Caki2 (cell line): ENCODE measurements around the gene TMEM87B. TPM values are rescaled to one million over a fixed set of nuclear protein-coding genes. Genes with fewer than 3 reads are reported as not detected.

Source experiments
- DNase-seq: peaks from one replicate; pipeline ENCODE4 v3.0.0-alpha.2; 2015; ENCODE audit warnings: low read depth
- in situ Hi-C: cut with HindIII; loops from 2 replicates; pipeline ENCODE4 v1.10.0; 2016; ENCODE audit warnings: low sequenced_read_pairs, low pct_unique_long_range_greater_than_20kb, mixed read lengths
- total RNA-seq: library from RNA; depleted of rRNA; stranded (reverse); fragments of >200 nt; shearing (Covaris generic); gene quantifications from 2 replicates; pipeline ENCODE4 v1.2.3, GENCODE V29; 2014; ENCODE audit warnings: low replicate concordance; rRNA removed

Gene TMEM87B
- total RNA-seq = 18.1 and 20.7 TPM in 2 replicates

DNA sequence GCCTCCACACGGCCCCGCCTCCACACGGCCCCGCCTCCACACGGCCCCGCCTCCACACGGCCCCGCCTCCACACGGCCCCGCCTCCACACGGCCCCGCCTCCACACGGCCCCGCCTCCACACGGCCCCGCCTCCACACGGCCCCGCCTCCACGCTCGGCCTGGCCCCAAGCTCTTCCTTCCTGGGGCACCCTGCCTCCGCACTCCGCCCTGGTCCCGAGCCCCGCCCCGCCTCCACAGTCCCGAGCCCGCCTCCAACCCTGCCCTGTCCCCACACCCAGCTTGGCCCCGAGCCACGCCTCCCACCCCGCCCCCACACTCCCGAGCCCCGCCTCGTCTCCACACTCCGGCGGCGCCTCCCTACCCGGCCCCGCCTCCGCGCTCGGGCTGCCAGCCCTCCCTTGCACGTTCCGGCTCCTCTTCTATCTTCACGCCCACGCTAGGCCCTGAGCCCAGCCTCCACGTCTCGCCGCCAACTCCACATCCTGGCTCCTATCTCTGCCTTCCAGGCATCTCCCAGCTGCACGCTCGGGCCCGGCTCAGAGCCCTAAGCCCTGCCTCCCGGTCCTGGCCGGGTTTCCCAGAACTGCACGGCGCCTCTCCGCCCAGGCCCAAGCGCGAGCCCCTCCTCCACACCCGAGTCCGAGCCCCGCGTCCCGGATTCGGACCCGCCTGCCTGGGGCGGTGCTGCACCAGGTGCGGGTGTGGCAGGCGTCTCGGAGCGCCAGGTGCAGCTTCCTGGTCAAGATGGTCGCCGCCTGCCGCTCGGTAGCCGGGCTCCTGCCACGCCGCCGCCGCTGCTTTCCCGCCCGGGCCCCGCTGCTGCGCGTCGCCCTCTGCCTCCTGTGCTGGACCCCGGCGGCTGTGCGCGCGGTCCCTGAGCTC lies at the start of gene TMEM87B:
TSS of gene TMEM87B (plus strand) at position 423 of the 883 bp plus-strand sequence. CDS start at position 746, 323 bp downstream.
- peak; percentile 96 for DNase-seq
- in situ Hi-C loops = no loop called here

- DNase-seq = no peak
- in situ Hi-C loops = no loop called here
Measured at GRCh38 chr2:112005406-112006075, 49.5 kb upstream of the TMEM87B start.

DNA sequence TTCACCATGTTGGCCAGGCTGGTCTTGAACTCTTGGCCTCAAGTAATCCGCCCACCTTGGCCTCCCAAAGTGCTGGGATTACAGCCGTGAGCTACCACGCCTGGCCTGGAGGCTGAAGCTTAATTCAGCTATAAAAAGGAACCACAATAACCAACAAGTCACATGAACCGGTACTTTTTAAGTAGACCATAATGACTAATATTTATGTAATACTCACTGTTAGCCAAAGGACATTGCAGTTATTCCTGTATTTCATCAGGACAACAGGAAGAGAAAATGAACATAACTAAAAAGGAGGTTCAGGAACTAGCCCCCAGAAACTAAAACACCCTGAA lies 49.0 kb upstream of the TMEM87B start:
- no peak for DNase-seq
- in situ Hi-C loops = no loop called here

DNA sequence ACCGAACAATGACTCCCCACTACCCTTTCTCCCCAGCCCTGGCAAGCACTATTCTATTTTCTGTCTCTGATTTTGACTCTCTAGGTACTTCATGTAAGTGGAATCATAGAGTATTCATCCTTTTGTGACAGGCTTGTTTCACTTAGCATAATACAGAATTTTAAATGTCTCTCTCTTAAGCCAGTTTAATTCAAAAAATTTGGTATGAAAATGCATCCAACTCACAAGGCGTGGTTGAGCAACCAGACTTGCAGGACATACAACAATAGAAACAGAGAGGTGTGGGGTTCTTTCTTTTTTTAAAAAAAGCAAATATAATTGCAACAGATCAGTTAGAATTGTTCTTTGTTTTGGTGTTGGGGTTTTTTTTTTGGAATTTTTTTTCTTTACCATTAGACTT lies 47.6 kb upstream of the TMEM87B start:
- in situ Hi-C loops = no loop called here
- no peak for DNase-seq

DNA sequence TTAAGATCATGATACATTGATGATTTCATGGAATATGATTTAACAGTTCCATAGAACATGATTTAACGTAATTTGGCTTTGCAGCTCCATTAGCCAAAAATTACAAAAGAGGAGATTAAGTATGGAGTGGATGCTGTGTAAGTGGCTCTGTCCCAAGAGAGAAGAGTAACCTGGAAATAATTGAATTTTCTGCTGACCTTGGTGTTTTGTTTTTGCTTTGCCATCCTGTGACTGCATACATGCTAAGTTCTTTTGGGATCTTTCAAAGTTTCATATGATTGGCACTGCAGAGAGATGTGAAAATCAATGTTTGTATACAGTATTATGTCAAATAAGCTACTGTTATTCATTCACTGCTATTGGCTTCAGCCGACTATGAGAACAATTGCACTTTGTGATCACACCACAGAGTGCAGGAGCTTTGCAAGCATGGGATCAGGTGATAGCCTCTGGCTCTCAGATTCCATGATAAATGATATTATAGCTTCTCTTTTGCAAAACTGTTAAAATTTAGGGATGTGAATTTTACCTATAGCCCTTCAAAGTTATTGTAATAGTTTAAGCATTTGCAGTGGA lies 46.1 kb upstream of the TMEM87B start:
- in situ Hi-C loops = no loop called here
- no peak for DNase-seq

DNA sequence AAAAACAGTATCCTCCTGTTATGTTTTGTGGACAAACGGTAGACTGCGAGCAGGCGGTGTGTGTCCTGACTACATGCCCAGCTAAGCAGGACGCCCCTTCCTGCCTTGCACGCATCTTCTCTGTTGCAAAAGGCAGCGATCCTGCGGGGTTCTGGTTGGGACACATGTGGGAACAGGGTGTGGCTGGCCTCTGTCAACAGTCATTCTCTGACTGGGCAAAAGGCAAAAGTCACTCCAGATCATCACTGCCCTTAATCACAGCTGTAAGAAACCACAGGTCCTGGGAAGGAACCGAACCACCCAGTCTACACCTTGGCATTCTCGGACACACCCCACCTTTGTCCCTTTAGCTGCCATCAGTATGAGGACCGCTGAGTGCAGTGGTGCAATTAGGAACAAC lies 44.3 kb upstream of the TMEM87B start:
- peak; percentile 47 for DNase-seq
- in situ Hi-C loops = no loop called here

DNA sequence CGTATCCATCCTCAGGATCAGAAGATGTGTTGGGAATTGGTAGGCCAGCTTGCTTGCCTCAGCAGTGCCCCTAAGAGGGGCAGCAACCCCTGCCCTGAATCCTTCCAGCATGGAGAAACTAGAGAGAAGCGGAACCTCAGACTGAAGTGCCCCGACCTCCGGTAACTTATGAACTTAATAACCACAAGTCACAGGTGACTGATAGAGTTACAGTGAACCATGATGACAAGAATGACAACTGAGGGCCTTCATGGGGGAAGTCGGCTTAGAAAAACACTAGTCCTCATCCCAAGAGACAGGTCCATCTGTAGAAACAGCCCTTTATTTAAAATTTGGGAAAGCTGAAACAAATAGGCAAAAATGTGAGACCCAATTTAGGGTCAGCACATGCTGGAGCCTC lies 42.5 kb upstream of the TMEM87B start:
- DNase-seq = no peak
- in situ Hi-C loops = no loop called here

DNA sequence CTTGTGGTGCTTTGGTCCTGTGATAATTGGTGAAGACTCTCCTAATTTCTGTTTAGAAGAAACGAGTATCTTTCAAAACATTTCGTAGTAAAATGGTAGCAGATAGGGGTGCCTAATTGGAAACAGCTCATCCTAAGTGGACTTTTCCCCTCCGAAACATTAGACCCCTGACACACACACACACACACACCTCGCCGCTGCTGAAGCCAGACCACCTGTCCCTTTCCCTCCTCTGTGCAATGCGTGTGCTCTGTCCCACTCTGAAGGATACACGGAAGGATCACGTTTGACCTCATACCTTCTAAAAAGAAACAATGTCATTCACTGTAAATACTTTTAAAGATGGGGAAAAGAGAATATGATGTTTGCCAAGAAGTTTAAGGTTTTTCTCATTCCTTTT lies 36.2 kb upstream of the TMEM87B start:
- in situ Hi-C loops = no loop called here
- no peak for DNase-seq

DNA sequence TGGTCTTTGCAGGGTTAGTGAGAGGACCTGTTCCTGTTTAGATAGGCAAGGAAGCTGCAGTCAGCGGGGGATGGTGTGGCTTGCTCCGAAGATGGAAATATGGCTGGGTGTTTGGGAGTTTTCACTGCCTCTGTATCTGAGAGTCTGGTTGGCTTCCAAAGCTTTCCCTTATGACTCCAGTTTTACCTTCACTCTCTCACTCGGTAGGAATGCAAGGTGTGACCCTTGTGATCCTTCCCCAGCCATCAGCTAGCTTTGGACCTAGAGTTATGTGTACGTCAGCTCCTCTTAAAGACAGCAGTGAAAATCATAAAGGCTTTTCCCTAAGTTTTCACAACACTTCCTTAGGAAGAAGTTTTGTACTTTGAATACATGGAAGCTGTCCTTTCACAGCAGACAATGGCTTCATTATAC lies 35.5 kb upstream of the TMEM87B start:
- in situ Hi-C loops = no loop called here
- DNase-seq = no peak

DNA sequence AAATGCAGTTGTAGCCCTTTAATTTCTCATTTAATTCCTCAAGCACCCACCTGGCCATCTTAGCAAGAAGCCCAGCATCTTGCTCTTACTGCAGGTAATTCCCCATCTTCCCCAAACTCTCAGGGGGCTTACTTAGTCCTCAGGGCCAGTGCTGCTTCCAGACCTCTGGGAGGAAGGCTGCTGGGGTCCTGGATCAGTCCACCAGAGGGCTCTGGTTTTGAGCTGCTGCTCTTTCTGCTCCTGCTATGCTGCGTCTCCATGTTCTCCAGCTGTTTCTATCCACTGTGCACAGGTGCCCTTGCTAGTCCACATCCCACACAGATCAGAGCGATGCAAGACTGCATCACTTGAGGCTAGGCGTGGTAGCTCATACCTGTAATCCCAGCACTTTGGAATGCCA lies 34.5 kb upstream of the TMEM87B start:
- no peak for DNase-seq
- in situ Hi-C loops = no loop called here

DNA sequence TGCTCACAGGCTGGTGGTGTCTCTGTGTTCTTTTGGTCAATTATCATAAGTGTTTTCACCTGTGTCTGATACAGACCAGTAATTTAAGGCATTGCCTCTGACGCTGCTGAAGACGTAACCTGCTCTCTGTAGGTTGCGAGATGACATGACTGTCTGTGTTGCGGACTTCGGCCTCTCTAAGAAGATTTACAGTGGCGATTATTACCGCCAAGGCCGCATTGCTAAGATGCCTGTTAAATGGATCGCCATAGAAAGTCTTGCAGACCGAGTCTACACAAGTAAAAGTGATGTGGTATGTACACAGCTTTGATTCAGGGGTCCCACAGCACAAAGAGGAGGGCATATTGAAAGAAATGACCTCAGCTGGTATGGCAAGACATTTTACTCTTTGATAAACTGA lies 33.8 kb upstream of the TMEM87B start:
- in situ Hi-C loops = no loop called here
- no peak for DNase-seq

DNA sequence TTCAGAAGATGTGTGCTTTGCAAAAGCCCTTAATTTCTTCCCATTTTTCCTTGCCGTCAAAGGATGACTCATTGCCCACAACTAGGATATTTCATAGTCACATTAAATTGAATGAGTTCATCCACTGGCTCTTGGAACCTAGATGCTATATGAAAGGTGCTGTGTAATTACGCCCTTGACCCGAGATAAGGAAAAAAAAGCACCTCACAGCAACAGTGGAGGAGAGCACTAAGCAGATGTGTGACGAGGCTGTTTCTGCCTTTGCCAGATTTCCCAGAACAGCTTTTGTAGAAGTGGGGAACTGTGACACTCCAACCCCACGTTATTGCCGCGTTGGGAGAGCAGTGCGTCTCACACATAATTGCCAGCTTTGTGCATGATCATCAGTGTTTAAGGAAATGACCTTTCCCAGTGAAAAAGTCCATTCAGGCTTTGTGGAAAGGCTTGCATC lies 33.3 kb upstream of the TMEM87B start:
- in situ Hi-C loops = no loop called here

DNA sequence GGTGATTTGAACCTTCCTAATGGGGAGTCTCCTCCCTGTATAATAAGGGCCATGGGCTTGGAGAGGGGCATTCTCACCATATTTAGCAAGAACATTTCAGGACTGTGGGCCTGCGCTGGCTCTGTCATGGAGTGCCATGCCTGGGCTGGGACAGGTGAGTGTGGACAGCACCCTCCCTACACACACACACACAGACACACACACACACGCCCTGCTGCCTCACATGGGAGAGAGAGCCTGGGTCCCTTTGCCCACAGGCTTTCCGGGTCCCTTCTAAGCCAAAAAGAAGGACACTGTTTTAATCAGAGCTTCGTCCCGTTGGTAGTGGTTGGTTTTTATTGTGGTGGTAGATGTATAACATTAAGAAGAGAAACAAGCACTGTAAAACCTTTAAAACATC lies 31.4 kb upstream of the TMEM87B start:
- DNase-seq = no peak
- in situ Hi-C loops = no loop called here

More for the DNA sequence above, 33.3 kb upstream of the TMEM87B start:
- peak; percentile 47 for DNase-seq

DNA sequence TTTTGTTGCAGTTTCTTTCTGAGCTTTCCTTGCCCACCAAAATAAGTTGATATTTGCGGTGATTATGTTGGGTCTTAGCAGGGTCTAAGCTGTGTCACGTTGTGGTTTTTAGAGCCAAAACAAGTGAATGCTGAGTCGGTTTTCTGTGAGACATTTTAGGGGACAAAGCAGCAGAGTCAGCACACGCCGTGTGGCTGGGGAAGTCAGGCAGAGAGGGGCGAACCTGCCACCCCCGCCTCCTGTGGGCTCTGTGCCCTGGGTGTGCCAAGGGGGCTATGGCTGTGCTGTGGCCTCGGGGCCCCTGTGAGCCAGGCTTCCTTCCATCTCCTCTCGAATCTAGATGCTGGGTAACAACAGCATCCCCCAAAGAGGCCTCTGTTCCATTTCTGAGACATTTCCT lies 30.8 kb upstream of the TMEM87B start:
- in situ Hi-C loops = no loop called here

DNA sequence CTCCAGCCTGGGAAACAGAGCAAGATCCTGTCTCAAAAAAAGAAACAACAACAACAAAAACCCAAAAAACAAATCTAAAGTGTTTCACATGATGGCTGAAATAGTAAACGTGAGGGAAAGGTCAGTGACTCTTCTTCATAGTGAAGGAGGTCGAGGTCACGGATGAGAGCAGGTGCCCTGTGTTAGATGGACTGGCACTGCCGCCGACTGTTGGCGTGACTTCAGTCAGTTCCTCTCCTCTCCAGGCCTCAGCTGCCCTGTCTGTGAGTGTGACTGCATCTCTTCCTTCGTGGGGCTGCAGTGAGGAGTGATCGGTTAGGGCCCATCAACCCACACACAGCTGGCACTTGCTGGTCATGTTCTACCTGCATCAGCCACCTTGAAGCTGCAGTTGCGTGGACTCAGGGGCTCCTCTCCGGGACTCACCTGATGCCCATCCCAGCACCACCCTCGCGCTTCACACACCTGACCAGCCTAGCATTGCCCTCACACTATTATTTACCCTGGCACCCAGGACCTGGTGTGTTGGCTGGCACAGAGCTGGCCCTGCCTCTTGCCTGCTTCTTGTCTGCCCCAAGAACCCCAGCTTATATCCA lies 30.1 kb upstream of the TMEM87B start:
- in situ Hi-C loops = no loop called here
- DNase-seq = no peak

More for the DNA sequence above, 30.8 kb upstream of the TMEM87B start:
- no peak for DNase-seq

DNA sequence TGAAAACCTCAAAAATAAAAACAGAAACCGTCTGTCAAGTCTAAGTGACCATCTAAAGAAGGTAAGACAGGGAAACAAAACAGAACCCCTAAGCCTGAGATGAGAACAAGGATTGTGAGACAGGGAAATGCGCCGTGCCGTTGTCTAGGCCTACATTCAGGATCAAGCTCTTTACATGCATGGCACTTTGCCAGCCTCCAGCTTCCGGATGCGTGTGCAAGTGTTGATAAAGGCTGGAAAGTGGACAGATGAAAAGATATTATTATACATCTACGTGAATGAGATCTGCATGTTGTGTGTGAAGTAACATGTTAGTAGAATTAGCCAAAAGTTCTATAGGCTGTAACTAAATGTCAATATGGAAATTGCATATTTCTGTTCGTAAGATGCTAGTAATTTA lies 28.6 kb upstream of the TMEM87B start:
- no peak for DNase-seq
- in situ Hi-C loops = no loop called here

DNA sequence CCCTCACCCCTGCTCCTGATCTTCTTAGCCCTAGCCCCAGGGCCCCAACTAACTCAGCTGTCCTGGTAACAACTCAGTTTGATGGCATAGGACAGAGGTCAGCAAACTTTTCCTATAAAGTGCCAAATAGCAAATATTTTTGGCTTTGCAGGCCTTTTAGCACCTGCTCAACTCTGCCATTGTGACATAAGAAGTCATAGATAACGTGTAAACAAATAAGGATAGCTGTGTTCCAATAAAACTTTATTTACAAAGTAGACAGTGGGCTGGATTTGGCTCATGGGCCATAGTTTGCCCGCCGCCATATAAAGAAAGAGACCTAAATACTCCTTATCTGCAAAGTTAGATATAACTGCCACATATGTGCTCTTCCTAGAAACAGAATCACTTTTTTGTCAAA lies 27.3 kb upstream of the TMEM87B start:
- in situ Hi-C loops = no loop called here
- no peak for DNase-seq

DNA sequence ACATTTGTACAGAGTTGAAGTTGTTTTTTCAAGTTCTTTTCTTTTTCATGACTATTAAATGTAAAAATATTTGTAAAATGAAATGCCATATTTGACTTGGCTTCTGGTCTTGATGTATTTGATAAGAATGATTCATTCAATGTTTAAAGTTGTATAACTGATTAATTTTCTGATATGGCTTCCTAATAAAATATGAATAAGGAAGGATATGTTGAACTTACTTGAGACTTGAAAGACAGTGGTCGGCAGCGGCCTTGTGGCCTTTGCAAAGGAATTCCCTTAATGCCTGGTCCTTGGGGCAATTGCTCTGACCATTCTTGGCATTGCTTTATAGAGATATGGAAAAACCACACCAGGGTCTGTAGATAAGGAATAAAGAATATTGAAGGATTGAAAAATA lies 25.9 kb upstream of the TMEM87B start:
- in situ Hi-C loops = no loop called here
- no peak for DNase-seq
